Adipose tissue (tissue), 3 donors: ENCODE results near the gene HOTAIR. TPM values are rescaled to one million over a fixed set of nuclear protein-coding genes. Genes with fewer than 3 reads are reported as not detected.

Experiments used
- H3K27ac ChIP-seq: one replicate; pipeline ENCODE4 v1.5.1; 2013; ENCODE audit warnings: low read depth, low read length
- WGBS, 3 donors: extraction: QIAGEN DNeasy Blood & Tissue Kit; methylation state at CpG; one replicate each; pipeline ENCODE4 v1.1.7; 2013; 5-methylcytosine and 5-hydroxymethylcytosine counted together
- polyA plus RNA-seq, 3 donors: library from polyadenylated mRNA; stranded (reverse); fragments of 200-250 nt; gene quantifications; one replicate each; pipeline ENCODE4 v1.2.3, GENCODE V29; 2013
- donor health status: healthy with polysubstance abuse.
- donor health status: Bipolar disorder and iron deficiency.
- donor health status: healthy.

HOTAIR gene
- polyA plus RNA-seq, 3 donors, result not detected

DNA sequence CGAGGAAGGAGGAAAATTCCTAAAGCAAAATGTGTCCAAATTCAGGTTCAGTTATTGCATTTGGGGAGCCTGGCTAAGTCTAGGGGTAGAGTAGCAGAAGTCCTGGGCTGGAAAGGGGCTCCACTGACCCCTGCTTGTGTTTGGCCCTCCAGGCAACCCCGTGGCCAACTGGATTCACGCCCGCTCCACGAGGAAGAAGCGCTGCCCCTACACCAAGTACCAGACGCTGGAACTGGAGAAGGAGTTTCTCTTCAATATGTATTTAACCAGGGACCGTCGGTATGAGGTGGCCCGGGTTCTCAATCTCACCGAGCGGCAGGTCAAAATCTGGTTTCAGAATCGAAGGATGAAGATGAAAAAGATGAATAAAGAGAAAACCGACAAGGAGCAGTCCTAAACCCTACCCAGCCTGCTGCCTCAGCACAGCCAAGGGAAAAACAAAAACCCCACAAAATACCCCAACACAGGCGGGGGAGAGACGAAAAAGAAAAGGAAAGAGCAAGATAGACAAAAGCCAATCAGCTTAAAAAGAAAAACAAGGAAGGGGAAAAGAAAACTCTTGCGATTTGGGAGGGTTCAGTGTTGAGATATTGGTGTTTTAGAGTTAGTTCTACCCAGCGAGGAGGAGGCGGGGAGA is 27.6 kb upstream of the HOTAIR start:
- 14 to 34% (median 27%) methylated on average over 19 of the region's 19 CpGs for WGBS, 3 donors

DNA sequence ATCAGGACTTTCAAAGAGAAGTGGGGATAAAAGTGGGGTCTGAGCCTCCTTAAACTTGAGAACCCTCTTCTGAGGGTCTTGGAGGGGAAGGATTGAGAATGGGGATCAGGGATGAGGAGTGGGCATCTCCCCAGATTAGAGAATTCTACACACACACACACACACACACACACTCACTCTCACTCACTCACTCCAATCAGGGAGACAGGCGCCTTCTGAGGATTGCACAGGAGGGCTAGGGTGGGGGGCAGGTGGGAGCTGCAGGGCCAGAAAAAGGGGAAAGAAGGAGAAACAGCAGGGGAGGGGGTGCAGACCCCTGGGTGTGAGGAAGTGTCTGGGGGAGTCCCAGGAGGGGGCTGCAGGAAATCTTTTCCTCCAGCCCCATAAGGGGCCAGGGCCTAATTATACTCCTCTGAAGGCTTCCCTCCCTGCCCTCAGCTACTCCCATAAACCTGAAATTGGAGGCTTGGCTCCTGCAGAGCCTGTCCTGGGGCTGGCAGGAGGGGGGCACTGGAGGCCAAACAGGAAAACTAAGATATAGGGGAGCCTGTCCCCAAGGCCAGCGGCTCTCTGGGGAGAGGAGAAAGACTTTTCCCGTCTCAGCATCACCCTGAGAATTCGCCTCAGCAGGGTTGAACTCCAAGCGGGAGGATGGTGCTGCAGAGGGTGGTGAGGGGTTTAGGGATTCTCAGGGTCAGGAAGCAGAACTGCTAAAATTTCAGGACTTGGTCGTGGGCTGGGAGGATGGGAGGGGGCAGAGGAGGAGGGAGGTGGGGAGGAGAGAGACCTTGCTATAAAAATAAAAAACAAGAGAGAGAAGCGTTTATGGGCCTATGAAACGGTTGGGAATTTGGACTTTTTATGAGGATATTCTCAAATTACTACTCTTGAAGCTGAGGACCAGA is 26.8 kb upstream of the HOTAIR start:
- WGBS, 3 donors, result 26 to 40% (median 30%) methylated on average over 8 of the region's 8 CpGs
- H3K27ac ChIP-seq, result no peak overlapping the region

More for the DNA sequence above, 27.6 kb upstream of the HOTAIR start:
- no peak overlapping the region for H3K27ac ChIP-seq

DNA sequence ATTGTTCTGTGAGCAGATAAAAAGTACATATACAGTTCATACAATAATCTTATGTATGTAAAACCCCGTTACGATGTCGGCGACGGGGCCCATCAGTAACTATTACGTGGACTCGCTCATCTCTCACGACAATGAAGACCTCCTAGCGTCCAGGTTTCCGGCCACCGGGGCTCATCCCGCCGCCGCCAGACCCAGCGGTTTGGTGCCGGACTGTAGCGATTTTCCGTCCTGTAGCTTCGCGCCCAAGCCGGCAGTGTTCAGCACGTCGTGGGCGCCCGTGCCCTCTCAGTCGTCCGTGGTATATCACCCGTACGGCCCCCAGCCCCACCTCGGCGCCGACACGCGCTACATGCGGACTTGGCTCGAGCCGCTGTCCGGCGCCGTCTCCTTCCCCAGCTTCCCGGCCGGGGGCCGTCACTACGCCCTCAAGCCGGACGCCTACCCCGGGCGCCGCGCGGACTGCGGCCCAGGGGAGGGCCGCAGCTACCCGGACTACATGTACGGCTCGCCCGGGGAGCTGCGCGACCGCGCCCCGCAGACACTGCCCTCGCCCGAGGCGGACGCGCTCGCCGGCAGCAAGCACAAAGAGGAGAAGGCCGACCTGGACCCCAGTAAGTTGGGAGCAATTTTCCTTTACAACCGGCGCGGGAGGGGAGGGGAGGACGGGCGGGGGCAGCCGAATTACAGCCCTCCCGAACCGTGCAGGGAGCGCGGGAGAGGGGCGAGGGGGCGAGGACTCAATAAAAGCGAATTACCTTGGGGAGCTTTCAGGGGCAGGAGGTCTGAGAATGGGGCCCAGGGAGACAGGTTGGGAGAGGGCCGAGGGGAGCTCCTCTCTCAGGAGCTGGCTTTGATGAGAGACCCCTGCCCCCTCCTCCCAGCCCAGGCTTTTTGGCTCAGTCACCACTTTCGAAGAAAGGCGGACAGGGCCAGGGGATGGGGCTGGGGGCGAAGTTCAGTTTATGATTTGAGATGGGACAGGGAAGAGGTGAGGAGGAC is 25.7 kb upstream of the HOTAIR start, which contains the start of gene HOXC9:
HOXC9 (plus strand) TSS at position 46 of the 999 bp plus-strand sequence; CDS start at position 74, 28 bp downstream.
- WGBS, 3 donors, result 2 to 5% (median 3%) methylated on average over 81 to 87 of the region's 87 CpGs

DNA sequence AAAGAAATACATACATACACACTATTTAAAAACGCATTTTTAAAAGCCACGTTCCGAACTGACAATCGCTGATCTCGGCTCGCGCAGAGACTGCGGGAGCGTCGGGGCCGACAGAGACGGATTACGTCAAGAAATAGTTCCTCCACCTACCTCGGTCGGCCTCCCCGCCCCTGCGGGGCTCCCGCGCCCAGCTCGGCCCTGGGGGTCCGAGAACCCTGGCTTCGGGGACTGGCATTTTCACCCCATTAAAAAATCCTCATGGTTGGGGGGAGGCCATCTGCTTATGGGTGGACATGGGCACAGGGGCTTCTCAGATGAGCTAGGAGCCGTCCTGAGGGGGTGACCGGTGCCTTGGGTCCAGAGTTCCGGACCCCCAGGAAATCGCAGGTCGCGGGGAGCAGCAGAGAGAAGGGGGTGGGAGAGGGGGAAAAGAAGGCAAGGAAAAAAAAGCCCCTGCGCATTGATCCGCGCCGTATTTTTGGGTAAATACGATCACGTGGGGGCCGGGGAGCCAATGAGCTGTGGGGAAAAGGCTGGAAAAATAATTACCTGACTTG is 24.9 kb upstream of the HOTAIR start:
- H3K27ac ChIP-seq, result no peak overlapping the region
- 2 to 4% (median 3%) methylated on average over 35 of the region's 35 CpGs for WGBS, 3 donors

More for the DNA sequence above, 25.7 kb upstream of the HOTAIR start, which contains the start of gene HOXC9:
- no peak within 1 kb of the TSS for H3K27ac ChIP-seq

DNA sequence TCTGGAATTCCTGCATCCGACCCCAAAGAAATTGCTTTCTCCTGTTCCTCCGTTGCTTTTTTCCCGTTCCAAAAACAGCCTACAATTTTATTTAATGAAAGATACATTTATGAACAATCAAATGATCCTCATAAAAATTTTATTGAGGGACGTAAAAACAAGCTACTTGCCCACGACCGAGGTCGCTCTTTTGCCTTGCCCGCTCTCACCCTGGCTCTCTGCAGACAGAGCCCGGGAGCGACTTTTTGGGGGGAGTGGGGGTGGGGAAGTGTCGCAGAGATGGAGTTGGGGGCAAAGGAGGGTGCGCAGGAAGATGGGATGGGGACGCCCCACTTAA is 24.1 kb upstream of the HOTAIR start:
- no peak overlapping the region for H3K27ac ChIP-seq
- WGBS, 3 donors, result 10 to 14% (median 12%) methylated on average over 13 of the region's 13 CpGs

DNA sequence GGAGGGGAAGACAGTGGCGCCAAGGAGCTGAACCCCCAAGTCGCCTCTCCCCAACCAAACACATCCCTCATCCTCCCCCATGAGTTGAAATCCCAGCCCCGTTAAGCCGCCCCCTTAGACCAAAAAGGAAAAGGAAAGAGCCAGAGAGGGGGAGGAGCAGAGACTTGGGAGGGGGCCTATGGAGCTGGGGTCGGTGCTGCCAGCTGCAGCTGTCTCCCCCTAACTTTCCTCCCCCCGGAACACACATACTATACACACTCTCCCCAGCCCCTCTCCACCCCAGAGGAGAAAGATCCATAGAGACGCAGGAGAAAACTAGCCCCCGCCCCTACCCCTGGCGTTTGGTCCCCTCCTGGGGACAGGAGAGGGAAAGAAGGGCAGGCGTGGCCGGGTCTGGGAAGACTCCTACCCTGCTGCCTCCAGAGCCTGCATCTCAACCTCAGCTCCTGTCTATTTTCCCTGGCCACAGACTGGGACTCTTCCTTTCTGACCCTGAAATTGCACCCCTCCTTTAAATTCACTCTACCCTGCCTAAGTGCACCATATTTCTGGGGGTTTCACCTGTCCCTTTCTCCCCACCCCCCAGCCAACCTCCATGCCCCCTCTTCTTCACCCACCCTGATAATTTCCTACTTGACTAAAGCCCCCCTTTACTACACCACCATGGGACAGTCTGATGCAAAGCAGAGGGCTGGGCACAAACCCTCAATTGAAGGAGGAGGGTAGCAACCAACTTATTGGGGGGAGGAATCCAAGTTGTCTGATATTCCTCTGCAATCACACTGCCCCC is 23.6 kb upstream of the HOTAIR start:
- WGBS, 3 donors, result 9 to 19% (median 15%) methylated on average over 10 to 11 of the region's 11 CpGs
- no peak overlapping the region for H3K27ac ChIP-seq

DNA sequence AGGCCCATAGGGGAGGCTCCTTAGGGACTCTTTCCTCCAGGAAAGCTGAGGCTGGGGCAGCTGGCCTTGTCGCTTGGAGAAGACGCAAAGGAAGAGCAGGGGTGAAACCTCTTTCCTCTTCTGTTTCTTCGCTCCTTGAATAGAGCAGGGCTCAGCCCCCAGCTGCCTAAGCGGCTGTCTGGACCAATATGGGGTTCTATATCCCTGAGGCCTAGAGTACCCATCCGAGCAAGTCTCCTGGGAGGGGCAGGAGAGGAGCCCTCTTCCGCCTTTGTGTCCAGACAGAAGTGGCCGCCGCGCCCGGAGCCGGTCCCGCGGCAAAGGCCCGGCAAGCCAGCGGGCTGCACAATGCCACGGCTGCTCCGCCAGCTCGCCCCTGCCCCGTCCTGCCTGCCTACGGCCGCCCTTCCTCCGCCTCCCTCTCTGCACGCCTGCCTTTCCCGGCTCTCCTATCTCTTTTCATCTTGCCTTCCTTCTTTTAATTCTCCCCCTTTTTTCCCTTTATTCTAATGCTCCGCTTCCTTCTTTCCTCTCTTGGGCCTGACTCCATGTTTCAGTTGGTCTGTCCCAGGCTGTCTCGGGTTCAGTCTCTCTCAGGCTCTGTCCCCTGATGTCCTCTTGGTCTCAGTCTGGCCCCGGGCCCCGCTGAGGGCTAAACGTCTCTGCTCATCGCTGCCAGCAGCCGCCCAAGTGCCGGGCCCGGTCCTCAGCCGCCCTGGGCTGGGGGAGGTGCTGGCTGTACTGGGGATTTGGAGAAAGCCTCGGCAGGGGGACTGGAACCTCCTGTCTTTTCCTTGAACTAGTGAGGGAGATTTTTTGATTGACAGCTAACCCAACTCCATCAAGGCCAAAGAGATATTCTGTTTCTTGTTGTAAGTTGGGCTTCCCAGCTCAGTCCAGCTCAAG is 22.7 kb upstream of the HOTAIR start:
- H3K27ac ChIP-seq, result no peak overlapping the region
- 7 to 15% (median 13%) methylated on average over 35 of the region's 35 CpGs for WGBS, 3 donors

DNA sequence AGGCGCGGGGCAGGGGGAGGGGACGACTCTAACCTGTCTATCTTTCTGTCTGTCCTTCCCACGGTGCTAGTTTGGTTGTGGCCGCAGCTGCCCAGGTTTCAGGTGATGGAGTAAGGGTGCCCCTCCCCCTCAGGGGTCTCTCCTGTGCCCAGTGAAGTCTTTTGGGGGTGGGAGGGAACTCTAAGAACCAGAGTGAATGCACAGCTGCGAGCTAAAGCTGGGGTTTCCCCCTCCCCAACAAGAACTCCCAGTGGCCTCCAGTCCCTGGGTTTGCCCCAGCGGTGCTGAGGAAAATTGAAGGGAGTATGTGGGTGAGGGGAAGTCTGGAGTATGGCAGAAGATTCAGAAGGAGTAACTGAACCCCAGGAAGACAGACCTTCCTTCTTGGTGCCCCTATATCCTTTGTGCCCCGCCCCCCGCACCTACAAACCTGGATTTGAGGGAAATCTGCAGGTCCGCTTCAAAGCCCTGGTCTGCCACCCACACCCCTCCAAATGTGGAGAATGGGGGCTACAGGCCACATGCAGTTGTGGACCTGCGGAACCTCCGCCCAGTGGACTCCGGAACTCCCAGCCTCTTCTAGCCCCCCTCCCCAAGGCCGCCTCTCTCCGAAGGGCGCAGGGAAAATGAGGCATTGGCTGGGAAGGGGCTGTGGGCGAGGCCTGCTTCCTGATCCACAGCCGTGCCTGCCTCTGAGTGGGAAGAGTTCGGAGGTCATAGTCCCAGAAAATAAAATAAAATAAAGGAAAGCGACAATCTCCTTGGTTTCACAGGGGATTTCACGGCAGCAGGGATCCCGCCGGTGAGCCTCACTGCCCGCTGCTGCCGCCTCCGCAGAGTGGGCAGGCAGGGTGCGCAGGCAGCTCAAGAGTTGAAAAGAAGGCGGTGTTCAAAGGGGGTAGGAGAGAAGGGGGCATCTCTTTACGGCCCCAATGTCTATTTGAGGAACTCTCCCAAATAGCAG is 21.8 kb upstream of the HOTAIR start:
- WGBS, 3 donors, result 33 to 51% (median 36%) methylated on average over 28 to 29 of the region's 29 CpGs
- H3K27ac ChIP-seq, result no peak overlapping the region

DNA sequence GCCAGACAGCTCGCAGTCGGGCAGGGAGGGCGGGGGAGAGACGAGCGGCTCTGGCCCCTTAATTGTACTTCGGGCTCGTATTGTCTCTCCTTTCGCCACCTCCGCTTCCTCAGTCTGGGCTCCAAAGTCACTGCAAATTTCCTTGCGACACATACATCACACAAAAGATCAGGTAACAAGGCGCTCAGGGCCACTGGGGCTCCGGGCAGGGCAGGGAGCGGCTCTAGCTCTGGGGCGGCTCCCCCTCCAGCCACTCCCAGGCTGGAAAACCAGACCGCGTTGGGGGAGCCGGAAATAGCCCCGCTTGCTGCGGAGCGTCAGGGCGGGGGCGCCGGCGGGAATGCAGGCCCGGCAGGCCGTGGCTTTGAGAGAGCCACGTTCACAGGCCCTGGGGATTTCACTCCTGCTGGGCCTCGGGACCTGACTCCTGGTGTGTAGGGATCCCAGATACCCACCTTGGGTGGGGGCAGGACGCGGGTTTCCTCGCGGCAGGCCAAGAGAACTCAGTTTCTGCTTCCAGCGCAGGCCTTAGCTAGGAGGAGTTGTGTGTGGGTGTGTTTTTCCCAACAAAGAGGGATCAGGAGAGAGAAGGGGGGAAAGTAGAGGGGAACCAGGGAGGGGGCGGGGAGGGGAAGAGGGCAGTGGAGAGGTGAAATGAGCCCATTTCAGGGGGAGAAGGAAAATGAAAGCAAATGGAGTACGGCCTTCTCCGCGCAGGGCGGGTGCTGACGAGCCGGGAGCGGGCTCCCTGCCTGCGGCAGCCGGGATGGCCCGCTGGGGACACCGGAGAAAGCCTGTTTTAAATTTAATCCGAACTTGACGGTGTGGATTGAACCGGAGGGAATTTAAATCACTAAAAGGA is 20.9 kb upstream of the HOTAIR start:
- 3 to 9% (median 5%) methylated on average over 48 of the region's 48 CpGs for WGBS, 3 donors
- H3K27ac ChIP-seq, result no peak overlapping the region

DNA sequence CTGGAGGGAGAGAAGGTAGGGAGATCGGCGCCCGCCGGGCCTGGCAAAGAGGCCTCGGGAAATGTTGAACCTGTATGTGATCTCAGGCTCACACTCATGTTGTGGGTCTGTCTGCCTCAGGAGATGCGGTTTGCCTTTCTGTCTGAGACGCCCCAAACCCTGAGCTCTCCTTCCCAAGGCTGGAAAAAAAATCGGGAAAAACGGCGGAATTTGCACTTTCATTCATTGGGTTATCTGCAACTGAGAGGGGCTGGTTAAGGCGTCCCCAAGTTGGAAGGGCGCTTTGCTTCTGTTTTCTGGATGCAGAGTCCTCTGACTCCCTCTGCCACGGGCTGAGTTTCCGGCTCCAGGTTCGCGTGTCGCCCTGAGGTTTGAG is 20.2 kb upstream of the HOTAIR start:
- WGBS, 3 donors, result 5 to 7% (median 7%) methylated on average over 17 of the region's 17 CpGs
- no peak overlapping the region for H3K27ac ChIP-seq

DNA sequence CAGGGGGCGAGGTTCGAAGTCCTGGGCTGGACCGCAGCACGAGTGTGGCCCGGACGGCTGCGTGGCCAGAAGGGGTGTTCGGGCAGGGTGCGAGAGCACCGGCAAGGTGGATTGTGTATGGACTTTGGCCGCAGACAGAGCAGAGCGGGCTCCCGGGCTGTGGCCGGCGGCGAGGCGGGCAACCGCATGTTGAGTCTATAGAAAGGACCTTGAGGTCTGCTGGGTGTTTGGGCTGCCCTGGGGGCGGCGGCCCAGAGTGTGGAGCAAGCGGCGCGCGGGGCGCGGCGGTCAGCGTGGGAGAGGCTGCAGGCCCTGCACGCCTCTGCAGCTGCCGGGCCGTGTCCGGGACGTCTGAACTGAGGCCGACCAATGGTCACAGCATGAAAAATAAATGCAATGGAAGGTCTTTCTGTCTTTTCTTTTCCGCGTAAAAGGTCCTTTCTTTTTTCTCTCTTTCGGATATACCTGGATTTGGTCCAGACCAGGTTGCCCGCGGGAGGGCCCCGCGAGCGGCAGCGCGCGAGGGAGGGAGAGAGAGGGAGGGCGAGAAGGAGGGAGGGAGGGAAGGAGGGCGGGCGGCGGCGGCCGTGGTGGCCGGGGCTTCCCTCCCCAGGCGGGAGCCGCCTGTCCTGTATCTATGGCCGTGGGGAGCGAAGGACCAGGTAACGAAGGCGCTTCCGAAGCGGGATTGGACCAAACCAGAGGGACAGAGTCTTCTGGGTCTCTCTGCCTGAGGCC is 19.7 kb upstream of the HOTAIR start:
- WGBS, 3 donors, result 4 to 10% (median 7%) methylated on average over 46 to 60 of the region's 60 CpGs
- H3K27ac ChIP-seq, result no peak overlapping the region

DNA sequence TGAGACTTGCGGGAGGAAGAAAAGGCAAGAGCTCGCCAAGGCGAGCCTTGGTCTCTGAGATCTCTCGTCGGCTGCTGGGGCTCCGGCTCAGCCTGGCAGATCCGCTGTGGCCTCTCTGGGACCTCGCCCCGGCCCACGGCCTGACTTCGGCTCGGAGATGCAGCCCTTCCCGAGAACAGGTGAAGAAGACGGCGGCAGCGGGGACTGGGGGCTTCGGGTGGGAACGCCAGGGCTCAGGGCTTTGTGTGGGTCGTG is 19.2 kb upstream of the HOTAIR start:
- H3K27ac ChIP-seq, result no peak overlapping the region
- WGBS, 3 donors, result 4 to 12% (median 11%) methylated on average over 19 of the region's 19 CpGs

DNA sequence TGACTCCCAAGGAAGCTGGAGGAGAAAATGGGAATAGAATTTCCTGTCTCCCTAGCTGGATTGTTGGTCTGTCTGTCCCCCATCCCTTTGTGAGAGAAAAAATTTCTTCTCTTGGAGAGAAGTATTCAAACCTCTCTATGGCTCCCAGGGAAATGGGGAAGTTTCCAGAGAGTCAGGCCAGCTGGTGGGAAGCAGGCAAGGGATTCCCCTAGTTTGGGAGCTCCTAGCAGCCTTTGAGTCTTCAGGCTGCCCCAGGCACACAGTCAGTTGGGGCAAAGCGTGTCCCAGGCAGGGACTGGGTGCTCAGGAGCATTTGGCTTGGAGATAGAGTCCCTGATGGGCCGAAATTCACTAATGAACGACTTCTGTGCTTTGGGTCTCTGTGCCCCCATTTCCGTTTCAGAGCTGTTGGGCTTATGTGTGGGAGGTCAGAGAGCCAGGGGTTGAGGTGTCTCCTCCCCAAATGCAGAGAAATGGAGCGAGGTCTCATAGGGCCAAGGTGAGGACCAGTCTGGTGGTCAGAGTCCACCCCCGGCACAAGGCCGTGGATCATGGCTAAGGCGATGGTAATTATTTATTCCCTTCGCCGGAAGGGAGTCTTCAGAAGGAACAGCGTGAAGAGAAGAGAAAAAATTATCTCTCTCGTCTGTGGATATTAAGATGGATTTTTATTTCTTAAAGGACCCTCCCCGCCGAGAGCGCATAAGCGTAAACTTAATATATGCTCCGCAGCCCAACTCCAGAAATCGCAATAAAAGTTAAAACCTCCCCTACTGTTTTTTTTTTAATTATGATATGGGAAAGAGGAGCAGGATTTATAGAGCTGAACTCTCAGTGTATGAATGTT is 18.6 kb upstream of the HOTAIR start:
- no peak overlapping the region for H3K27ac ChIP-seq
- WGBS, 3 donors, result 29 to 48% (median 33%) methylated on average over 18 of the region's 18 CpGs
